ENCODE results near the gene SCLY.
A peak's percentile ranks its signal among the peaks of the same experiment; 100 is the strongest.

SCLY gene

DNA sequence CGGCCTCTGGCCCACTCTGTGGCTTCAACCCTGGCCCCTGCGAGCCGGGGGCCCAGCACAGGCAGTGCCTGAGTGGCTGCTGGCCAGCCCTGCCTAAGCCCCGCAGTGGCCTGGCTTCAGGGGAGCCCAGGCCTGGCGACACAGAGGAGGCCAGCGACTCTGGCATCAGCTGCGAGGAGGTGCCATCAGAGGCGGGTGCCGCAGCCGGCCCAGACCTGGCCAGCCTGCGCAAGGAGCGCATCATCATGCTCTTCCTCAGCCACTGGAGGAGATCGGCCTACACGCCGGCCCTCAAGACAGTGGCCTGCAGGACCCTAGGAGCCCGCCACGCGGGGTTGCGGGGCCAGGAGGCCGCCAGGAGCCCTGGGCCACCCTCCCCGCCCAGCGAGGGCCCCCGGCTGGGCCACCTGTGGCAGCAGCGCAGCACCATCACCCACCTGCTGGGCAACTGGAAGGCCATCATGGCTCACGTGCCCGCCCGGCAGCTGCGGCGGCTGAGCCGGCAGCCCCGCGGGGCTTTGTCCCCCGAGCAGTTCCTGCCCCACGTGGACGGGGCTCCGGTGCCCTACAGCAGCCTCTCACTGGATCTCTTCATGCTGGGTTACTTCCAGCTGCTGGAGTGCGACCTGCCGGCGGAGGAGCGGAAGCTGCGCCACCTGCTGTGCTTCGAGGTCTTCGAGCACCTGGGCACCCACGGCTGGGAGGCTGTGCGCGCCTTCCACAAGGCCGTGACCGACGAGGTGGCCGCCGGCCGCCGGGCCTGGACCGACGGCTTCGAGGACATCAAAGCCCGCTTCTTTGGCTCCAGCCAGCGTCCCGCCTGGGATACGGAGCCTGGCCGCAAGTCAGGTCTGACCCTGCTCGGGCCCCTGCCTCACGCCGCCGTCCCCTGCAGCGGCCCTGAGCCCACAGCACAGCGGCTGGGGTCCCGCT, 70.2 kb downstream of the SCLY start:
- no peak for TF ChIP-seq CTCF (IDR thresholded peaks at IDR 0.05; ENCODE audit: low read depth, low read length)
- DNase-seq, result peak; percentile 13
- Histone ChIP-seq H3K36me3 (no peaks in the 10 kb centered on the region), H3K27me3 (no peaks in the 10 kb centered on the region), H3K9me3 (no peaks in the 10 kb centered on the region), H3K4me1 (no peaks in the 10 kb centered on the region; the same call in 1 of the 2 replicates), H3K4me3 (ENCODE audit: low read depth, low read length) (no peak overlapping the region)

GRCh38 chr2:238131761-238132462, 71.1 kb downstream of the SCLY start:
- Histone ChIP-seq H3K9me3 (no peaks in the 10 kb centered on the region), H3K36me3 (no peaks in the 10 kb centered on the region), H3K27me3 (no peaks in the 10 kb centered on the region), H3K4me3 (ENCODE audit: low read depth, low read length) (no peak overlapping the region), H3K4me1 (no peaks in the 10 kb centered on the region; the same call in 1 of the 2 replicates)
- TF ChIP-seq CTCF (IDR thresholded peaks at IDR 0.05; ENCODE audit: low read depth, low read length), result no peak
- DNase-seq, result peak; percentile 11

GRCh38 chr2:238132463-238133450, 72.0 kb downstream of the SCLY start:
- H3K36me3 ChIP-seq, result no peaks in the 10 kb centered on the region
- H3K27me3 ChIP-seq, result no peaks in the 10 kb centered on the region
- no peaks in the 10 kb centered on the region for H3K9me3 ChIP-seq
- no peak for TF ChIP-seq CTCF (IDR thresholded peaks at IDR 0.05; ENCODE audit: low read depth, low read length)
- DNase-seq, result peak; percentile 22
- no peaks in the 10 kb centered on the region; the same call in 1 of the 2 replicates for H3K4me1 ChIP-seq
- no peak overlapping the region for H3K4me3 ChIP-seq (ENCODE audit: low read depth, low read length)

DNA sequence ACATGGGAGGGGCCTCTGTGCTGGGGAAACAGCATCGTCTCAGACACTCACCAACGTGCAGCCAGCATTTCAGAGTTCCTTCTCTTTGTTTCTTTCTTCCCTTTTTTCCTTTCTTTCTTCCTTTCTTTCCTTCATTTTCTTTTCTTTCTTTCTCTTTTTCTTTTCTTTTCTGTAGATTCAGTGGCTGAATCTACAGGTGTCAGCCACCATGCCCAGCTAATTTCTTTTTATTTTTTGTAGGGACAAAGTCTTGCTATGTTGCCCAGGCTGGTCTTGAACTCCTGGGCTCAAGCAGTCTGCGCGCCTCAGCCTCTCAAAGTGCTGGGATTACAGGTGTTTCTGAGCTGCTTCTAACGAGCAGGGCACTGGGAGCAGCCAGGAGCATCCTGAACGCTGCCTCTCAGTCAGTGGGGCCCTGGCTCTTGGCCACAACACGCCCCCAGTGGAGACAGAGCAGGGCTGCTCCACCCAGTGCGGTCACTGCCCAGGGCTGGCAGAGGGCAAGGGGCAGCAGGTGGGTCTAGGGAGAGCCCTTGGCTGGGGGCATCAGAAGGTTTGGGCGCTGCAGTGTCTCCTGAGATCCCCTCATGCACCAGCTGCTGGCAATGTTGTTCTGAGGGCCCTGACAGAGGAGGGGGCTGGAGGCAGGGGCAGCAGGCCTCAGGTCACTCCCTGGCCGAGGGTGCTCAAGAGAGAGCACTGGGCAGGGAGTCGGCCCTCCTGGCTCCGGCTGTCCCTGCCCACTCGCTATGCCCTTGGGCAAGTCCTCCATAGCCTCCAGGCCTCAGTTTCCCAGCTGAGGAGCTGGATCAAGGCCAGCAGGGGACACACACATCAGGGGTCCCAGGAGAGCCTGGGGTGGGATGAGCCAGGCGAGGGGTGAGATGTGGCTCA, 72.9 kb downstream of the SCLY start:
- H3K4me1 ChIP-seq, result peaks cover 6% of the 10 kb centered on the region
- H3K4me3 ChIP-seq (ENCODE audit: low read depth, low read length), result no peak overlapping the region
- 0 out of 2 replicates have a peak, but pooled peaks have one; percentile 15 for TF ChIP-seq CTCF (IDR thresholded peaks at IDR 0.05; ENCODE audit: low read depth, low read length)
- H3K9me3 ChIP-seq, result no peaks in the 10 kb centered on the region
- DNase-seq, result peak; percentile 30
- H3K27me3 ChIP-seq, result no peaks in the 10 kb centered on the region
- no peaks in the 10 kb centered on the region for H3K36me3 ChIP-seq

DNA sequence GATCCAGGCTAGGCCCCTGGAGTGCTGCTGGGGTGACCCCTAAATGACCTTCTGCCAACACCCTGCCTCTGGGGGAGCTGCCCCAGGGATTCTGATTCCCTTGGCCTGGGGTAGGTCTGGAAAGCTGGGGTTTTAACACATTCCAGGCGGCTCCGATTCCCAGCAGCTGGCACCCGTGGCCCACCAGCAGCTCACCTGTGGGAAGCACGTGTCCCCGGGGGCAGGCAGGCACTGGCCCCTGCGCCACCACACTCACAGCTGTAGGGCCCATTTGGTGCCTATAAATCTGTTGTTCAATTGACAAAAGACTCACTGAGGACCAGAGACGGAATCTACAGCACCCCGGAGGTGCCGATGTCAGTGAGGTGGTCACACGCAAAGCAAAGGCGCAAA, 73.6 kb downstream of the SCLY start:
- peak; percentile 15 for DNase-seq
- TF ChIP-seq CTCF (IDR thresholded peaks at IDR 0.05; ENCODE audit: low read depth, low read length), result no peak
- Histone ChIP-seq H3K27me3 (no peaks in the 10 kb centered on the region), H3K4me3 (ENCODE audit: low read depth, low read length) (no peak overlapping the region), H3K36me3 (no peaks in the 10 kb centered on the region), H3K9me3 (no peaks in the 10 kb centered on the region), H3K4me1 (peaks cover 10% of the 10 kb centered on the region)
